Measurements from ENCODE around the gene SLC12A2. TPM values are rescaled to one million over a fixed set of nuclear protein-coding genes. Genes with fewer than 3 reads are reported as not detected.

Gene SLC12A2
- polyA plus RNA-seq, 1 donor from 2014 or later = 28.6 TPM

- H3K9me2 ChIP-seq (ENCODE audit: insufficient read depth, low read length) = no peaks in the 10 kb centered on the region
- H3K4me3 ChIP-seq (ENCODE audit: low read length) = no peak overlapping the region
- H4K20me1 ChIP-seq (ENCODE audit: insufficient read depth) = no peaks in the 10 kb centered on the region
- no peak overlapping the region for H3K27ac ChIP-seq (ENCODE audit: low read length)
- no peak overlapping the region for H3K4me2 ChIP-seq (ENCODE audit: low read length)
- no peak overlapping the region for H3K9ac ChIP-seq (ENCODE audit: low read length)
- H3K36me3 ChIP-seq (ENCODE audit: insufficient read depth, low read length) = no peaks in the 10 kb centered on the region
- no peaks in the 10 kb centered on the region for H3K79me2 ChIP-seq (replicated peaks; ENCODE audit: insufficient read depth, low read length)
- H3F3A ChIP-seq (ENCODE audit: insufficient read depth, low read length, poor library complexity, severe bottlenecking) = no peaks in the 10 kb centered on the region
- TF ChIP-seq EZH2 (IDR thresholded peaks at IDR 0.05; ENCODE audit: borderline replicate concordance, insufficient read depth, low read length, poor library complexity, severe bottlenecking) (no peak), POLR2AphosphoS5 (IDR thresholded peaks at IDR 0.05) (no peak), MXI1 (conservative IDR thresholded peaks at IDR 0.05; ENCODE audit: poor library complexity, severe bottlenecking) (no peak), SMC3 (conservative IDR thresholded peaks at IDR 0.05; ENCODE audit: poor library complexity) (no peak), EP300 (conservative IDR thresholded peaks at IDR 0.05; ENCODE audit: poor library complexity, severe bottlenecking) (no peak), RAD21 (conservative IDR thresholded peaks at IDR 0.05) (no peak), CTCF (IDR thresholded peaks at IDR 0.05; ENCODE audit: poor library complexity, severe bottlenecking) (no peak), TAF1 (IDR thresholded peaks at IDR 0.05; ENCODE audit: low read depth) (no peak)
- TF ChIP-seq, protein P1, sequence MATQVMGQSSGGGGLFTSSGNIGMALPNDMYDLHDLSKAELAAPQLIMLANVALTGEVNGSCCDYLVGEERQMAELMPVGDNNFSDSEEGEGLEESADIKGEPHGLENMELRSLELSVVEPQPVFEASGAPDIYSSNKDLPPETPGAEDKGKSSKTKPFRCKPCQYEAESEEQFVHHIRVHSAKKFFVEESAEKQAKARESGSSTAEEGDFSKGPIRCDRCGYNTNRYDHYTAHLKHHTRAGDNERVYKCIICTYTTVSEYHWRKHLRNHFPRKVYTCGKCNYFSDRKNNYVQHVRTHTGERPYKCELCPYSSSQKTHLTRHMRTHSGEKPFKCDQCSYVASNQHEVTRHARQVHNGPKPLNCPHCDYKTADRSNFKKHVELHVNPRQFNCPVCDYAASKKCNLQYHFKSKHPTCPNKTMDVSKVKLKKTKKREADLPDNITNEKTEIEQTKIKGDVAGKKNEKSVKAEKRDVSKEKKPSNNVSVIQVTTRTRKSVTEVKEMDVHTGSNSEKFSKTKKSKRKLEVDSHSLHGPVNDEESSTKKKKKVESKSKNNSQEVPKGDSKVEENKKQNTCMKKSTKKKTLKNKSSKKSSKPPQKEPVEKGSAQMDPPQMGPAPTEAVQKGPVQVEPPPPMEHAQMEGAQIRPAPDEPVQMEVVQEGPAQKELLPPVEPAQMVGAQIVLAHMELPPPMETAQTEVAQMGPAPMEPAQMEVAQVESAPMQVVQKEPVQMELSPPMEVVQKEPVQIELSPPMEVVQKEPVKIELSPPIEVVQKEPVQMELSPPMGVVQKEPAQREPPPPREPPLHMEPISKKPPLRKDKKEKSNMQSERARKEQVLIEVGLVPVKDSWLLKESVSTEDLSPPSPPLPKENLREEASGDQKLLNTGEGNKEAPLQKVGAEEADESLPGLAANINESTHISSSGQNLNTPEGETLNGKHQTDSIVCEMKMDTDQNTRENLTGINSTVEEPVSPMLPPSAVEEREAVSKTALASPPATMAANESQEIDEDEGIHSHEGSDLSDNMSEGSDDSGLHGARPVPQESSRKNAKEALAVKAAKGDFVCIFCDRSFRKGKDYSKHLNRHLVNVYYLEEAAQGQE (IDR thresholded peaks at IDR 0.05; ENCODE audit: borderline replicate concordance) = no peak
- no peaks in the 10 kb centered on the region for H3K27me3 ChIP-seq (ENCODE audit: insufficient read depth, low read depth, low read length)
- H2AFZ ChIP-seq (ENCODE audit: low read depth, low read length) = no peak overlapping the region
- no peaks in the 10 kb centered on the region for H3K9me3 ChIP-seq (ENCODE audit: low read length)
These were observed 152.8 kb downstream of the SLC12A2 start for GRCh38 chr5:128236334-128236733.

- Histone ChIP-seq H3F3A (ENCODE audit: insufficient read depth, low read length, poor library complexity, severe bottlenecking) (no peaks in the 10 kb centered on the region), H3K79me2 (replicated peaks; ENCODE audit: insufficient read depth, low read length) (no peaks in the 10 kb centered on the region), H3K9me3 (ENCODE audit: low read length) (no peaks in the 10 kb centered on the region), H3K27ac (ENCODE audit: low read length) (peak overlapping the region; percentile 3), H4K20me1 (ENCODE audit: insufficient read depth) (no peaks in the 10 kb centered on the region), H3K4me3 (ENCODE audit: low read length) (no peak overlapping the region), H3K9me2 (ENCODE audit: insufficient read depth, low read length) (no peaks in the 10 kb centered on the region), H2AFZ (ENCODE audit: low read depth, low read length) (no peak overlapping the region), H3K4me2 (ENCODE audit: low read length) (no peak overlapping the region), H3K9ac (ENCODE audit: low read length) (no peak overlapping the region), H3K27me3 (ENCODE audit: insufficient read depth, low read depth, low read length) (no peaks in the 10 kb centered on the region), H3K36me3 (ENCODE audit: insufficient read depth, low read length) (no peaks in the 10 kb centered on the region)
- TF ChIP-seq RAD21 (conservative IDR thresholded peaks at IDR 0.05) (no peak), EZH2 (IDR thresholded peaks at IDR 0.05; ENCODE audit: borderline replicate concordance, insufficient read depth, low read length, poor library complexity, severe bottlenecking) (no peak)
These were observed 153.4 kb downstream of the SLC12A2 start for GRCh38 chr5:128237000-128237399.

- H2AFZ ChIP-seq (ENCODE audit: low read depth, low read length) = no peak overlapping the region
- no peak overlapping the region for H3K4me2 ChIP-seq (ENCODE audit: low read length)
These were observed 154.0 kb downstream of the SLC12A2 start for GRCh38 chr5:128237546-128237945.

More at GRCh38 chr5:128237546-128237945, 154.0 kb downstream of the SLC12A2 start:
- no peak overlapping the region for H3K4me3 ChIP-seq (ENCODE audit: low read length)
- no peaks in the 10 kb centered on the region for H3K79me2 ChIP-seq (replicated peaks; ENCODE audit: insufficient read depth, low read length)
- TF ChIP-seq, protein P1 (IDR thresholded peaks at IDR 0.05; ENCODE audit: borderline replicate concordance) = no peak
- TF ChIP-seq POLR2AphosphoS5 (IDR thresholded peaks at IDR 0.05) (peak; percentile 64), EP300 (conservative IDR thresholded peaks at IDR 0.05; ENCODE audit: poor library complexity, severe bottlenecking) (peak; percentile 34), RAD21 (conservative IDR thresholded peaks at IDR 0.05) (no peak), CTCF (IDR thresholded peaks at IDR 0.05; ENCODE audit: poor library complexity, severe bottlenecking) (no peak)
- H3K9me2 ChIP-seq (ENCODE audit: insufficient read depth, low read length) = no peaks in the 10 kb centered on the region
- H3K27me3 ChIP-seq (ENCODE audit: insufficient read depth, low read depth, low read length) = no peaks in the 10 kb centered on the region
- no peak overlapping the region for H3K9ac ChIP-seq (ENCODE audit: low read length)
- no peak overlapping the region for H3K27ac ChIP-seq (ENCODE audit: low read length)
- no peaks in the 10 kb centered on the region for H3F3A ChIP-seq (ENCODE audit: insufficient read depth, low read length, poor library complexity, severe bottlenecking)
- H3K9me3 ChIP-seq (ENCODE audit: low read length) = no peaks in the 10 kb centered on the region
- H3K36me3 ChIP-seq (ENCODE audit: insufficient read depth, low read length) = no peaks in the 10 kb centered on the region
- H4K20me1 ChIP-seq (ENCODE audit: insufficient read depth) = no peaks in the 10 kb centered on the region

Data from neural cell (in vitro differentiated cells).